GM20000 (cell line): ENCODE measurements around the gene LIMCH1.
A peak's percentile ranks its signal among the peaks of the same experiment; 100 is the strongest.

Experiments
- DNase-seq: peaks from one replicate; pipeline ENCODE4 v3.0.0; 2012; ENCODE audit warnings: low spot score
- TF ChIP-seq, protein P1 (sequence below): IDR thresholded peaks from 2 replicates; pipeline ENCODE4 v1.5.1; 2012; ENCODE audit warnings: mild to moderate bottlenecking, control low read depth; ENCODE audit errors: extremely low read depth, missing control alignments

LIMCH1 gene

GRCh38 chr4:41657561-41657960 is 119.6 kb downstream of the LIMCH1 start:
- TF ChIP-seq, protein P1, sequence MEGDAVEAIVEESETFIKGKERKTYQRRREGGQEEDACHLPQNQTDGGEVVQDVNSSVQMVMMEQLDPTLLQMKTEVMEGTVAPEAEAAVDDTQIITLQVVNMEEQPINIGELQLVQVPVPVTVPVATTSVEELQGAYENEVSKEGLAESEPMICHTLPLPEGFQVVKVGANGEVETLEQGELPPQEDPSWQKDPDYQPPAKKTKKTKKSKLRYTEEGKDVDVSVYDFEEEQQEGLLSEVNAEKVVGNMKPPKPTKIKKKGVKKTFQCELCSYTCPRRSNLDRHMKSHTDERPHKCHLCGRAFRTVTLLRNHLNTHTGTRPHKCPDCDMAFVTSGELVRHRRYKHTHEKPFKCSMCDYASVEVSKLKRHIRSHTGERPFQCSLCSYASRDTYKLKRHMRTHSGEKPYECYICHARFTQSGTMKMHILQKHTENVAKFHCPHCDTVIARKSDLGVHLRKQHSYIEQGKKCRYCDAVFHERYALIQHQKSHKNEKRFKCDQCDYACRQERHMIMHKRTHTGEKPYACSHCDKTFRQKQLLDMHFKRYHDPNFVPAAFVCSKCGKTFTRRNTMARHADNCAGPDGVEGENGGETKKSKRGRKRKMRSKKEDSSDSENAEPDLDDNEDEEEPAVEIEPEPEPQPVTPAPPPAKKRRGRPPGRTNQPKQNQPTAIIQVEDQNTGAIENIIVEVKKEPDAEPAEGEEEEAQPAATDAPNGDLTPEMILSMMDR = no peak
- DNase-seq = no peak

DNA sequence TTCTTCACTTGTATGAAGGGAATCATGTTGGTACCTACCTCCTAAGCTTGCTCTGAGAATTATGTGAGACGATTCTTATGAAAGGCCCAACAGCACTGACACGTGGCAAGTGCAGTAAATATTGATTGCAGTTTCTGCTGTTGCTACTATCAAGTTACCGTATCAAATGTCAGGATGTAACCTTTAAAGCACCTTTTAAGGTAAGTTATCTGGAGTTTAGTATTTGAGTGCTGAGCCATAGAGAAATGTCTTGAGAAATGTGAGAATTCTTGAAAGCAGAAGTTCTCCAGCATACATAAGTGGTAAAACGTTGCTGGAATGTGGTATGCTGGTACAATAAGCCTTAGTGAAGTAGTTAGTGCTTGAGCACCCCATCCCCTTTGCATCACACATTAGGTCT is 120.2 kb downstream of the LIMCH1 start:
- TF ChIP-seq, protein P1 = no peak
- no peak for DNase-seq

GRCh38 chr4:41660352-41660751 is 122.4 kb downstream of the LIMCH1 start:
- no peak for DNase-seq
- TF ChIP-seq, protein P1 = no peak

- peak; percentile 54 for DNase-seq
Measured at GRCh38 chr4:41661442-41662076, 123.6 kb downstream of the LIMCH1 start.

DNA sequence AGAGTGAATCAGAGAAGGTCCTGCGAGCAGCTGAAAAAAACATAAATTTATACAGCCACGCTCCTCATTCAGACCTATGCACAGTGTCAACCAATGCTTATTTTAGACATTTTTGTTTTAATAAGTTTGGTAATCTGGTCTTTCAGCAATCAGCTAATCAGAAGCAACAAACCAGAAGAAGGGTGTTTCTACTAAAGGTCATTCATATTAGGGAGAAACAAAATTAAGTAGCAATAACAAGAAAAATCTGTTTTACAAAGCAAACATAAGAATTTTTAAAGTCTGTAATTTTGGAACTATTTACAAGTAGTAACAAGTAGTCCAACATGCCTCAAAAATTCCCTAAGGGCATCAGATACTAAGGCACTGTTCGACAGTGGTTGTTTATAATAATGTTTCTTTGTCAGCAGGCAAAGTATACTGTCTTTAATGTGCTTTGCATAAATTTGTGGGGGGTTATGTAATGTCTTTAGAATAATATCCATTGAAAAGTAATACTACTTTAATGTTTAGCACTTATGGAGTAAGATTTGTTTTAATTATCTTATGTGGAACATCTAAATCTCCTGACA is 127.8 kb downstream of the LIMCH1 start:
- TF ChIP-seq, protein P1 = no peak
- no peak for DNase-seq

More at GRCh38 chr4:41661442-41662076, 123.6 kb downstream of the LIMCH1 start:
- TF ChIP-seq, protein P1 = peak; percentile 89

- TF ChIP-seq, protein P1 = no peak
- no peak for DNase-seq
Measured at GRCh38 chr4:41668024-41668423, 130.1 kb downstream of the LIMCH1 start.

- no peak for DNase-seq
Measured at GRCh38 chr4:41670530-41670929, 132.6 kb downstream of the LIMCH1 start.

More at GRCh38 chr4:41670530-41670929, 132.6 kb downstream of the LIMCH1 start:
- TF ChIP-seq, protein P1 = no peak
